ENCODE results near the gene ACVR1.

Gene ACVR1

GRCh38 chr2:157699806-157700205, 176.3 kb downstream of the ACVR1 start:
- no peaks in the 10 kb centered on the region for H3F3A ChIP-seq (ENCODE audit: control insufficient read depth, insufficient read depth)
- H3K27ac ChIP-seq (ENCODE audit: low read depth, low read length) = no peak overlapping the region
- no peak for TF ChIP-seq EZH2phosphoT487 (IDR thresholded peaks at IDR 0.05; ENCODE audit: borderline replicate concordance, low read length)
- no peak for TF ChIP-seq CTCF (IDR thresholded peaks at IDR 0.05; ENCODE audit: low read depth, low read length, poor library complexity, severe bottlenecking)
- no peaks in the 10 kb centered on the region for H3K9me3 ChIP-seq (ENCODE audit: control insufficient read depth, insufficient read depth, low read length)
- H3K9me2 ChIP-seq (replicated peaks; ENCODE audit: control insufficient read depth, low read length) = no peaks in the 10 kb centered on the region; the same call in 1 of the 2 replicates
- H4K20me1 ChIP-seq (ENCODE audit: control insufficient read depth, insufficient read depth, low read depth, low read length) = no peaks in the 10 kb centered on the region
- H3K27me3 ChIP-seq (ENCODE audit: control insufficient read depth, low read length) = no peaks in the 10 kb centered on the region
- H3K4me1 ChIP-seq (ENCODE audit: control insufficient read depth, low read length) = no peaks in the 10 kb centered on the region
- no peak overlapping the region for H3K4me2 ChIP-seq (ENCODE audit: low read length)
- H3K36me3 ChIP-seq (ENCODE audit: control insufficient read depth, low read length) = no peaks in the 10 kb centered on the region
- H3K79me2 ChIP-seq (ENCODE audit: control insufficient read depth, low read length) = no peaks in the 10 kb centered on the region
- no peak overlapping the region for H3K4me3 ChIP-seq (ENCODE audit: low read length)

GRCh38 chr2:157699009-157699408, 177.1 kb downstream of the ACVR1 start:
- no peak overlapping the region for H3K4me3 ChIP-seq (ENCODE audit: low read length)
- no peaks in the 10 kb centered on the region for H3K9me3 ChIP-seq (ENCODE audit: control insufficient read depth, insufficient read depth, low read length)
- H3K4me2 ChIP-seq (ENCODE audit: low read length) = no peak overlapping the region
- H3F3A ChIP-seq (ENCODE audit: control insufficient read depth, insufficient read depth) = no peaks in the 10 kb centered on the region
- no peak overlapping the region for H3K27ac ChIP-seq (ENCODE audit: low read depth, low read length)
- no peaks in the 10 kb centered on the region for H3K27me3 ChIP-seq (ENCODE audit: control insufficient read depth, low read length)
- H3K79me2 ChIP-seq (ENCODE audit: control insufficient read depth, low read length) = no peaks in the 10 kb centered on the region
- H3K36me3 ChIP-seq (ENCODE audit: control insufficient read depth, low read length) = no peaks in the 10 kb centered on the region
- no peak for TF ChIP-seq CTCF (IDR thresholded peaks at IDR 0.05; ENCODE audit: low read depth, low read length, poor library complexity, severe bottlenecking)
- no peak for TF ChIP-seq EZH2phosphoT487 (IDR thresholded peaks at IDR 0.05; ENCODE audit: borderline replicate concordance, low read length)
- no peaks in the 10 kb centered on the region for H3K4me1 ChIP-seq (ENCODE audit: control insufficient read depth, low read length)
- no peaks in the 10 kb centered on the region; the same call in 1 of the 2 replicates for H3K9me2 ChIP-seq (replicated peaks; ENCODE audit: control insufficient read depth, low read length)
- no peaks in the 10 kb centered on the region for H4K20me1 ChIP-seq (ENCODE audit: control insufficient read depth, insufficient read depth, low read depth, low read length)

GRCh38 chr2:157698430-157698829, 177.7 kb downstream of the ACVR1 start:
- H3K4me3 ChIP-seq (ENCODE audit: low read length) = no peak overlapping the region
- no peak for TF ChIP-seq CTCF (IDR thresholded peaks at IDR 0.05; ENCODE audit: low read depth, low read length, poor library complexity, severe bottlenecking)
- H3K36me3 ChIP-seq (ENCODE audit: control insufficient read depth, low read length) = no peaks in the 10 kb centered on the region
- no peak overlapping the region for H3K4me2 ChIP-seq (ENCODE audit: low read length)
- no peaks in the 10 kb centered on the region for H3K4me1 ChIP-seq (ENCODE audit: control insufficient read depth, low read length)
- no peaks in the 10 kb centered on the region for H3K79me2 ChIP-seq (ENCODE audit: control insufficient read depth, low read length)
- H3F3A ChIP-seq (ENCODE audit: control insufficient read depth, insufficient read depth) = no peaks in the 10 kb centered on the region
- H3K27ac ChIP-seq (ENCODE audit: low read depth, low read length) = no peak overlapping the region
- H3K9me2 ChIP-seq (replicated peaks; ENCODE audit: control insufficient read depth, low read length) = no peaks in the 10 kb centered on the region; the same call in 1 of the 2 replicates
- no peaks in the 10 kb centered on the region for H3K9me3 ChIP-seq (ENCODE audit: control insufficient read depth, insufficient read depth, low read length)
- H3K27me3 ChIP-seq (ENCODE audit: control insufficient read depth, low read length) = no peaks in the 10 kb centered on the region
- no peaks in the 10 kb centered on the region for H4K20me1 ChIP-seq (ENCODE audit: control insufficient read depth, insufficient read depth, low read depth, low read length)

GRCh38 chr2:157696036-157696435, 180.1 kb downstream of the ACVR1 start:
- Histone ChIP-seq H3K27me3 (ENCODE audit: control insufficient read depth, low read length) (no peaks in the 10 kb centered on the region), H3F3A (ENCODE audit: control insufficient read depth, insufficient read depth) (no peaks in the 10 kb centered on the region), H3K9me3 (ENCODE audit: control insufficient read depth, insufficient read depth, low read length) (no peaks in the 10 kb centered on the region), H3K4me1 (ENCODE audit: control insufficient read depth, low read length) (no peaks in the 10 kb centered on the region), H4K20me1 (ENCODE audit: control insufficient read depth, insufficient read depth, low read depth, low read length) (no peaks in the 10 kb centered on the region), H3K9me2 (replicated peaks; ENCODE audit: control insufficient read depth, low read length) (no peaks in the 10 kb centered on the region; the same call in 1 of the 2 replicates), H3K79me2 (ENCODE audit: control insufficient read depth, low read length) (no peaks in the 10 kb centered on the region), H3K36me3 (ENCODE audit: control insufficient read depth, low read length) (no peaks in the 10 kb centered on the region), H3K27ac (ENCODE audit: low read depth, low read length) (no peak overlapping the region), H3K4me3 (ENCODE audit: low read length) (no peak overlapping the region), H3K4me2 (ENCODE audit: low read length) (no peak overlapping the region)
- TF ChIP-seq CTCF (IDR thresholded peaks at IDR 0.05; ENCODE audit: low read depth, low read length, poor library complexity, severe bottlenecking) = no peak
- no peak for TF ChIP-seq EZH2phosphoT487 (IDR thresholded peaks at IDR 0.05; ENCODE audit: borderline replicate concordance, low read length)
